SKM-1 (cell line): ENCODE measurements around the gene MTCH2.
A peak's percentile ranks its signal among the peaks of the same experiment; 100 is the strongest.
"Not testable (repeated sequence)": the region's sequence is repeated elsewhere in the genome, so short reads cannot be mapped to it uniquely, and the experiment has no call there.

Experiments used
- DNase-seq: peaks from one replicate; lab custom pipeline; 2025; ENCODE audit not compliant: unreplicated experiment; lab: John Stamatoyannopoulos, UW

Gene MTCH2

DNA sequence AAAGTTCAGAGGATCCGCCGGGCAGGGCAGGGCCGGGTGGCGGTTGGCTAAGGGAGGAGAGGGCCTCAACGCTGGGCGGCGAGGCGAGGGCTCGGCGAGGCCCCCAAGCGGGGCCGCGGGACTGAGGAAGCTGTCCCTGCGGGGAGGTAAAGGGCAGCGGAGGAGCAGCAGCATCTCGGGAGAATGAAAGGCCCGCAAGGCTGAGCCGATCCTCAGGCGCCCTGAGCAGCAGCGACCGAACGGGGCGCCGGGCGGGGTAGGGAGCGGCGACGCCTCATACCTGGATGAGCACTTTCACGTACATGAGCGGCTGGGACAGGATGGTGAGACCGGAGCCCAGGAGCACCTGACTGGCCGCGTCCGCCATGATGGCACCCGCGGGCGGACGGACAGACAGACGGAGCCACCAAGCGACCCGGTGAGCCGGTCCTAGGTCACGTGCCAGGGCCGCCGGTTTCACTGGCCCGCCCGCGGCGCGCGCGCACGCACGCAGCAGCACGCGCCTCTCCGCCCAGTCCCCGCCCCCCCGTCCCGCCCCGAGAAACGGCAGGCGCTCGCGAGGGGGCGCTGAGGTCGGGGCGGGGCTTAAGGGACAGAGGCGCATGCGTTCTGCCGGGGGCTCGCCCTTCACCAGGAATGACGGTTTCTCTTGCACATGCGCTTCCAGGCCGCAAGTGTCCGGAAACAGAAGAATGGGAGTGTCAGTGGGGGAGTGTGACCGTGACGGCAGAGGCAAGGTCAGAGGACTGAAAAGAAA is at the start of gene MTCH2:
Gene MTCH2, minus strand, starts transcription at position 461 of the 757 bp plus-strand sequence. Its CDS starts 94 bp downstream, at position 367.
- DNase-seq: peak; percentile 95

DNA sequence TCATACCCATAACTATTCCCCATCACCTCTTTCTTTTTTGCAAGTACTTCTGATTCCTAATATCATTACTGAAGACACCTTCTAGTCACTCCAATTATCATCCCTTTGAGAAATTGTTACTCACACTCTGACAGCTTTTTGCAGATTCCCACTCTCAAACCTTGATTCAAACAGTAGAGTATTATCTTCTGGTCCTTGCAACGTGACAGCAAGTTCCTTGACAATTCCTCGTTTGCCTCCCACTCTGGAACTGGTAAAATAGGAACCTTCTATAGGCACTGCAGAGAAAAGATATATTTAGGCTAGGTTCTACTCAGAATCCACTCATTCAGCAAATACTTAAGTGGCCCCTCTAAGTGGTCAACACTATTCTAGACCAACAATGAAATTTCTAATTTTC is 49.6 kb upstream of the MTCH2 start:
- DNase-seq: no peak

DNA sequence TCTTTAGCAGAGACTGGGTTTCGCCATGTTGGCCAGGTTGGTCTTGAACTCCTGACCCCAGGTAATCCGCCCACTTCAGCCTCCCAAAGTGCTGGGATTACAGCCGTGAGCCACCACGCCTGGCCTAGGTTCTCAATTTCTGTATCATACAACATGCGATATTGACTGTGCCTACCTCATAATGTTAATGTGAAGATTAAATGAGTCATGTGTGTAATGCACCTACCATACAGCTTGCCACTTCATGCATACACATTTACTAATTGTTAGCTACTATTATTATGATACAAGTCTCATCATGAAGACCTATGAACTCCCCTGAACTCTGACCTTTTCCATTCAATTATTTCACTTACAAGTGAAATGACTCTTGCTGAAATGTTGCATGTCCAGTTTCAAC is 47.1 kb upstream of the MTCH2 start:
- no peak for DNase-seq

DNA sequence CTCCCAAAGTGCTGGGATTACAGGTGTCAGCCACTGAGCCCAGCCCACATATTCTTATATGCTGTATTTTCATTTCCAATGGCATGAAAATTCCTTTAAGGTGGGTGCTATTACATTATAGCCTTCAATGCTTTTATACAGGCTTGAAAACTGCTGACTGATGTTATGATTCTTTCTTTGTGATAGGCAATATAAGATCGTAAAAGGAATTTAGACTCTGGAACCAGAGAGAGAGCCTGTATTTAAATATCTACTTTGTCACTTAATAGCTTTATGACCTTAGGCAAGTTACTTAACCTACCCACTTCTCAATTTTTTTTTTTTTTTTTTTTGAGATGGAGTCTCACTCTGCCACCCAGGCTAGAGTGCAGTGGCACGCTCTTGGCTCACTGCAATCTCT is 46.6 kb upstream of the MTCH2 start:
- no peak for DNase-seq

DNA sequence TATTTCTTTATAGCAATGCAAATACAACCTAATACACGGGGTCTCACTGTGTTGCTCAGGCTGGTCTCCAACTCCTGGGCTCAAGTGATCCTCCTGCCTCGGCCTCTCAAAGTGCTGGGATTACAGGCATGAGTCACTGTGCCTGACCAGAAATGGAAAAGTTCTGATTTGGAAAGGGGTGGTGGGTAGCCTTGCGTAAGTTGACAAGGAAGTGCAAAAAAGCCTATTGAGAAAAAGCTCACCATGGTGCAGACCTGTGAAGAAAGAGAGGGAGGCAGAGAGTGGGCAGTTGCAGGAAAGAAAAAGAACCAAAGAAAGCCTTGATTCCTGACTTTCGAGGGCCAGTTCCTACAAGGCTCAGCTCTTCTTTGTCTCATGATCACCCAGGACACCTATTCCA is 45.8 kb upstream of the MTCH2 start:
- peak; percentile 52 for DNase-seq

DNA sequence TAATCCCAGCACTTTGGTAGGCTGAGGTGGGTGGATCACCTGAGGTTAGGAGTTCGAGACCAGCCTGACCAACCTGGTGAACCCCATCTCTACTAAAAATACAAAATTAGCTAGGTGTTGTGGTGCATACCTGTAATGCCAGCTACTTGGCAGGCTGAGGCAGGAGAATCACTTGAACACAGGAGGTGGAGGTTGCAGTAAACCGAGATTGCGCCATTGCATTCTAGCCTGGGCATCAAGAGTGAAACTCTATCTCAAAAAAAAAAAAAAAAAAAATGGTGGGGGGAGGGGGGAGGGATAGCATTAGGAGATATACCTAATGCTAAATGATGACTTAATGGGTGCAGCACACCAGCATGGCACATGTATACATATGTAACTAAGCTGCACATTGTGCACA is 44.3 kb upstream of the MTCH2 start:
- not testable (repeated sequence) for DNase-seq

DNA sequence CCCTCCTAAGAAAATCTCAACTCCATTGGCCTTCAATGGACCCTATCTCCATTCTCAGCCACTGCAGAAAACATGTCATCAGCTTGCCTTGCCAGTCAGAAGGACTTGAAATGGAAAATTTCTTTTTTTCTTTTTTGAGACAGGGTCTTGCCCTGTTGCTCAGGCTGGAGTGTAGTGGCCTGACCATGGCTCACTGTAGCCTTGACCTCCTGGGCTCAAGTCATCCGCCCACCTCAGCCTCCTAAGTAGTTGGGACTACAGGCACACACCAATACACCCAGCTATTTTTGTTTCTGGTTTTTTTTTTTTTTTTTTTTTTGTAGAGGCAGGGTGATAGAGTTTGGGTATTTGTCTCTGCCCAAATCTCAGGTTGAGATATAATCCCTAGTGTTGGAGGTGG is 43.8 kb upstream of the MTCH2 start:
- no peak for DNase-seq

DNA sequence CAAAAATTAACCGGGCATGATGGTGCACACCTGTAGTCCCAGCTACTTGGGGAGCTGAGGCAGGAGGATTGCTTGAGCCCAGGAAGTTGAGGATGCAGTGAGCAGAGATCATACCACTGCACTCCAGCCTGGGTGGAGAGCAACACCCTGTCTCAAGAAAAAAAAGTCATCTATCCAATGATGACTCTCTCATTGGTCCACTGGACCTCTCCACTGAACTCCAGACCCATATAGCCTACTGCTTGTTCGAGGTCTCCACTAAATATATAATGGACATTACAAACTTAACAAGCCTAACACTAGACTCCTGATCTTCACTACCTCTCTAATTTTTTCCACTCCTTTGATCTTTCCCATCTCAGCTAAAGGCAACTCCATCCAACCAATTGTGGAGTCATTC is 33.5 kb upstream of the MTCH2 start:
- no peak for DNase-seq

DNA sequence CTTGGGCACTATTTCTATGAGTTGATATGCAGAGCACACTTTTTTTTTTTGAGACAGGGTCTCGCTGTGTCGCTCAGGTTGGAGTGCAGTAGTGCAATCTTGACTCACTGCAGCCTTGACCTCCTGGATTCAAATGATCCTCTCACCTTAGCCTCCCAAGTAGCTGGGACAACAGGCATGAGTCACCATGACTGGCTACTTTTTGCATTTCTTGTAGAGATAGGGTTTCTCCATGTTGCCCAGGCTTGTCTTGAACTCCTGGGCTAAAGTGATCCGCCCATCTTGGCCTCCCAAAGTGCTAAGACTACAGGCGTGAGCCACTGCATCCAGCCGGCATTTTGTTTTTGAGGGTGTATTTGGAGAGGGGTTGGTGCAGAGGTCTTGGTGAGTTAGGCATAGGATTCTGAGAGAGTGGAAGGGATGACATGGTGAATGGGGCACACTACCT is 29.9 kb upstream of the MTCH2 start:
- DNase-seq: no peak

DNA sequence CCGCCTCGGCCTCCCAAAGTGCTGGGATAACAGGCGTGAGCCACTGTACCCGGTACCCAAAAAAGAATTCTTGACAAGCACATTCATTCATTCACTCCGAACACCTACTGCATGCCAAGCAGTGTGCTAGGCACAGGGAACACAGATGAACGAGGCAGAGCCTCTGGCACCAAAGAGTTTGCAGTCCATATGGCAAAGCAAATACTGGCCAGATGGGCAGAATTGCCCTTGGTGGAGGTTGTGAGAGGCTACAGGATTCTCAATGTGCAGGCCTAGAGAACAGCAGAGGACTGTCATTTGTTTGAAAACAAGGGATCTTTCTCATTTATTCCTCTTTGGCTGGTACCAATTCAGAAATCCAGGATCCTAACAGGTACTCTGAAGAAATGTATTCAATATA is 27.5 kb upstream of the MTCH2 start:
- no peak for DNase-seq

DNA sequence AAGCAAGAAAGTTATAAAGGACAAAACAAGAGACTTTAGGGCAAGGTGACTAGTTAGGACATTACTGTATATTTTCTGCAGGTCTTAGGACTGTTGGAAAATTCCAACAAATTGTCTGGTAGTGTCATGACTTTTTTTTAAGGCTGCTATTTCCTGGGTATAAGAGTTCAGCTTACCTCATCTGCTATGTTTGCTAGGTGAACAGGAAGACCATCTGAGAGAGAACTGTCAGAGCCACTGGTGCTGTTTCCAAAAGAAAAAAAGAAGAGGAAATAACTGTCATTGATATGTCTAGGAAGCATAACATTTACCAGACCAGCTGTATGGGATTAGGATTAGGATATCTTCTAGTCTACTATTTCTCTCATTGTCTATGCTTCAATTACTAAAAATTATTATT is 26.3 kb upstream of the MTCH2 start:
- DNase-seq: no peak

DNA sequence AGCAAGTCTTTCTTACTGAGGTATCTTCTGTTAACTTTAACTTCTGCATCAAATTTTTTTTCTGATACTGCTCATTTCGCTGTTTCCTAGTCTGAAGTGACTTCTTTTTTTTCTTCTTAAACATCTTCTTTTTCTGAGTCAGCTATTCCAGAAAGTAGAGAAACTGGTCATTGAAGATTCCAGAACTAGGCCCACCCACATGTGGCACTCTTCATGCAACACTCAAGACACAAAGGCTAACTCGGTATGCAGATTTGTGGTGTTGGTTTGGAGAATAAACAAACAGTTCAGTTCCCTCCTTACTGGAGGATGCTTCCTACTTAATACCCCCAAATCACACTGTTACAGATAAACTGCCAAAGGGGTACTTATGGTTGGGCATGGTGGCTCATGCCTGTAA is 25.2 kb upstream of the MTCH2 start:
- no peak for DNase-seq

DNA sequence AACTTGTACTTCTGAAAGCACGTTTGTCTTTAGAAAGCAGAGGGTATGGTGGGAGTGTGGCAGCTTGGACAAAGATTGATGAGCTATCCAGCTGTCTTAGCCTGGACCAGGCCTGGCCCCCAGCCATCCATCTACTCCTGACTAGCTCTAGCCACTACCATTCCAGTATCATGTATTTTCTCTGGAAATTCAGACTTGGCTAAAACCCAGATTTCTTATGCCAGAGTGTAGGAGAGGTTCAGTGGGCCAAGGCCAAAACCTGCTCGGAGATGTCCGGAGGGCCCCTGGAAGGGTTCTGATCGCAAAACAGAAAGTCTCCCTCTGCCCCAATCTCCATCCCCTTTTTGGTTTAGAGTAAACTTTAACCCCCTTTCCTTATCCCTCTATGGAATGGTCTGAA is 24.8 kb upstream of the MTCH2 start:
- DNase-seq: no peak

DNA sequence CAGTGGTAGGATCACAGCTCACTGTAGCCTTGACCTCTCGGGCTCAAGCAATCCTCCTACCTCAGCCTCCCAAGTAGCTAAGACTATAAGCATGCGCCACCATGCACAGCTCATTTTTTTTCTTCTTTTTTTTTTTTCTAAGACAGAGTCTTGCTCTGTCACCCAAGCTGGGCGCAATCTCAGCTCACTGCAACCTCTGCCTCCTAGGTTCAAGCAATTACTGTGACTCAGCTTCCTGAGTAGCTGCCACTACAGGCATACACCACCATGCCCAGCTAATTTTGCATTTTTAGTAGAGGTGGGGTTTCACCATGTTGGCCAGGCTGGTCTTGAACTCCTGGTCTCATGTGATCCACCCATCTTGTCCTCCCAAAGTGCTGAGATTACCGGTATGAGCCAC is 22.6 kb upstream of the MTCH2 start:
- DNase-seq: not testable (repeated sequence)

DNA sequence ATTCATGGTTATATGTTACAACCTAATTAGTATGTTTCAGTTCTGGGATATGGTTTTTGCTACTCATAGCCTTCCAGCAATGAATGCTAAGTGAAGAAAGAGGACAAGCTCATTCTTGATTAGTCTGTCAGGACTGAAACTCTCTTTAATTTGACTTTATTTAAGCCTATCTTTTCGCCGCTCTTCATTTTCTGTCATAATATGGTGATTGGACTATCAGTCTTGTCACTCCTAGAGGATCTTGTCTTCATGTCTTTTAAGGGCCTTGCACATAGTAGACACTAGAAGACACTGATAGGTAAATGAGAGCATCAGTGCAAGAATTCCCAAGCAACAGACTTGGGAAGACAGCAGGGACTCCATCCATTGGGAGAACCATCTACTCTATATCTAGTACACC is 18.9 kb upstream of the MTCH2 start:
- no peak for DNase-seq

DNA sequence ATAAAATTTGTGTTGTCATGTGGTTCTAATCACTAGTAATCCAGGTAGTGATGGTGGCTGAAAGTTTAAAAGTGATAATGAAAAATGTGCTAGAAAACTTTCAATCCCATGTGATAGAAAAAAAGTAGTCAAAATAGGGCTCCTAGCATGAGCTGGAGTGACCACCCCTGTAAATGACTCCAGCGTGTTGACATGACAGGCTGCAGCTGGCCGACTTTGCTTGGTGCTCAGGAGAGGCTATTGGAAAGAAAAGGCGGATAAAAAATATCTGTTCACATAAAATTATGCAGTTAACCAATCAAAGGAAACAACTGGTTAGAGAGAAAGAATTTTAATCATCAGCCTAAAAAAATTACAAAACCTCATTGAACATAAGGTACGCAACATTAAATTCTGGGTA is 16.9 kb upstream of the MTCH2 start:
- no peak for DNase-seq

DNA sequence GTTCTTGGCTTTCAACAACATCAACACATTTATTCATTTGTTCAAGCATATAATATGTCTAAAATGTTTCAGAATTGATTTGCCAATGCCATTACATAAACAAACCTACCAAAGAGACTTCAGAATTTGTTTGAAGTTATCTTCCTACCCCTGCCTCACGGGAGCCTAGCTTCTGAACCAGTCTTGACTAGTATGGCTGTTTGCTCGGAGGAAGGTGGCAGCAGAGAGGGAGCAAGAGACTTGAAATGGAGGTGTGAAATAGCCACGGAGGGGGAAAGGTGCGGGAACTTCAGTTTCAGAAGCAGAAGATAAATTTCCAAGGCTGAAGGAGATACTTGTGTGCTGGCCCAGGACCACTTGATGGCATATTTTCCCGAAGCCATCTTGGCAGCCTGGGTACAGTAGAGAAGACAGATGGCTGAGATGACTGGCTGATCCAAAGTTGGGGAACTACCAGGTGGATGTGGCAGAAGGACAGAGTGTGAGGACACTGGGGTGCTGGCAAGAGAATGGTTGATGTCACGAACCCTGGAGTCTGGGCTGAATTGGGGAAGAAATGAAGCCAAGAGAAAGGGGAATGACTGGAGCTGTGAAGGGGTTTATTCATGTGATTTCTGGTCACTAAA is 14.0 kb upstream of the MTCH2 start:
- DNase-seq: no peak

DNA sequence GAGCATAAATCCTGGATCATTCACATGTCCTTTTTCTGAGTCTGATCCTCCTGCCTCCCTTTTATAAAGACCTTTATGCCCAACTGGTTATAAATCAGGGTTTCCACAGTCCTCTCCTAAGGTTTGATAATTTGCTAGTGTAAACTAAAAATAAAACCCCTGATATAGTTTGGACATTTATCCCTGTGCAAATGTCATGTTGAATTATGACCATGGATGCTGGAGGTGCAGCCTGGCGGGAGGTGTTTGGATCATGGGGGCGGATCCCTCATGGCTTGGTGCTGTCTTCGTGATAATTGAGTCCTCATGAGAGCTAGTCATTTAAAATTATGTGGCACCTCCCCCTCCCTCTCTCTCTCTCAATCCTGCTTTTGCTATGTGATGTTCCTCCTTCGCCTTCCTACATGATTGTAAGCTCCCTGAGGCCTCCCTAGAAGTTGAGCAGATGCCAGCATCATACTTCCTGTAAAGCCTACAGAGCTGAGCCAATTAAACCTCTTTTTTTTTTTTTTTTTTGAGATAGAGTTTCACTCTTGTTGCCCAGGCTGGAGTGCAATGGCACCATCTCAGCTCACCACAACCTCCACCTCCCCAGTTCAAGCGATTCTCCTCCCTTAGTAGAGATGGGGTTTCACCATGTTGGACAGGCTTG is 9.6 kb upstream of the MTCH2 start:
- no peak for DNase-seq

DNA sequence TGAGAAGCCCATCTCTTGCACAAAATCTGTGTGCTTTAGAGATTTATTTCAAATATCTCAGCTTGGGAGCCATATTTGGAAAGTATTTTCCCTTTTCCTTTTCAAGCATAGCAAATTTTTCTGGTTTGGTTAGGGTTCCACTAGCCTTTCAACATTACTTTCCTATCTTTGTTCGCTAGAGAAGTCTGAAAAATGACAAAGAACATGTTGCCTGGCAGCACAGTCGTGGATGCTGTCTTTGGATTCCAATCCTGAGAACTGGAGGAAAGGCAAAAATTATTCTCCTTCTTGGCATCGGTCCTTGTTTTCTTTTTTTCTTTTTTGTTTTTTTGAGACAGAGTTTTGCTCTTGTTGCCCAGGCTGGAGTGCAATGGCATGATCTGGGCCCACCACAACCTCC is 6.9 kb upstream of the MTCH2 start:
- no peak for DNase-seq

DNA sequence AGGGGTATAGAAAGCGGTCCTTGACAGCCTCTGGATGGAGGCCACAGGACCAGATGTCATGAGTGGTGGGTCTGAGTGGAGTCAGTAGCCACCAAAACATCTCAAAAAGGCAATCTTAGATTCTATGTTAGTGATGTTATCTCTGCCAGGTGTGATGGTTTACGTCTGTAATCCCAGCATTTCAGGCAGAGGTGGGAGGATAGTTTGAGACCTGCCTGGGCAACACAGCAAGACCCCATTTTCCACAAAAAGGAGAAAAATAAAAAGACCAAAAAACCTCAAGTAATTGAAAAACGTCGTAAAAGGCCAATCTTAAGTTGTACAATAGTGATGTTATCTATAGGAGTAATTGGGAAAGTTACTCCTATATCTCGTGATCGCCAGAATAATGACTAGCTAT is 3.7 kb upstream of the MTCH2 start:
- DNase-seq: no peak

DNA sequence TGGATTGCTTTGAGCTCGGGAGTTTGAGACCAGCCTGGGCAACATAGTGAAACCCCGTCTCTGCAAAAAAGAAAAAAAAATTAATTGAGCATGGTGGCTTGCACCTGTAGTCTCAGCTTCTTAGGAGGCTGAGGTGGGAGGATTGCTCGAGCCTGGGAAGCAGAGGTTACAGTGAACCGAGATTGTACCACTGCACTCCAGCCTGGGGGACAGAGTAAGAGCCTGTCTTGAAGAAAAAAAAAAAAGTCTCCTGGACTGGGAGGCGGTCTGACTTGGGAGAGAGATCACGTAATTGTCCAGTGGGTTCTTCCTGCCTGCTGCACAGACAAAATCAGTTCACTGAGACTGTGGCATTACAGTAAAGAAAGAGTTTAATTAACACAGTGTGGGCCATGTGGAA is 3.1 kb upstream of the MTCH2 start:
- DNase-seq: no peak

DNA sequence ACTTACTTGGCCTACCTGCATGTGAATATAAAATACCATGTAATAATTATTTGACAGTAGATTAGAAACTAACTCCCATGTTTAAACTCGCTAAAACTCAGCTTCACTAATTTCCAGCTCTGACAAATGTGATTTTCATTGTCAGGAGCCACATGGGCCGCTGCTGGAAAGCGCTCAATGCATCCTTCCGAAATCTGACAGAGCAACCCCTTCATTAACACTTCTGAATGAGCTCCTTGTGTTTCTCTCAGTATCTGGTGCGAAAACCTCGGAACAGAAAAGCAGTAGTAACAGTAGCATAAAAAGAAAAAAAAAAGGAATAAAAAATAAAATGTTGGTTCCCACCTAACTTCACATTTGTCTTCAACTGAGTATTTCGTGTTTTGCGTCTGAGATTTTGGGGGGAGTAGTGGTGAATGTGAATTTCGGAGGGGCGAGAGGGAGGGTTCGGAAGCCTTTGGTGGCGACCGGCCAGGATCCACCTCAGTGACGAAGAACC is 710 bp downstream of the MTCH2 start:
- no peak for DNase-seq
